Measurements from ENCODE around the gene FRRS1. TPM values are rescaled to one million over a fixed set of nuclear protein-coding genes. Genes with fewer than 3 reads are reported as not detected.

FRRS1 gene
- total and polyA plus RNA-seq, 12 donors: 0.88 to 8.2 (median 4.7) TPM

DNA sequence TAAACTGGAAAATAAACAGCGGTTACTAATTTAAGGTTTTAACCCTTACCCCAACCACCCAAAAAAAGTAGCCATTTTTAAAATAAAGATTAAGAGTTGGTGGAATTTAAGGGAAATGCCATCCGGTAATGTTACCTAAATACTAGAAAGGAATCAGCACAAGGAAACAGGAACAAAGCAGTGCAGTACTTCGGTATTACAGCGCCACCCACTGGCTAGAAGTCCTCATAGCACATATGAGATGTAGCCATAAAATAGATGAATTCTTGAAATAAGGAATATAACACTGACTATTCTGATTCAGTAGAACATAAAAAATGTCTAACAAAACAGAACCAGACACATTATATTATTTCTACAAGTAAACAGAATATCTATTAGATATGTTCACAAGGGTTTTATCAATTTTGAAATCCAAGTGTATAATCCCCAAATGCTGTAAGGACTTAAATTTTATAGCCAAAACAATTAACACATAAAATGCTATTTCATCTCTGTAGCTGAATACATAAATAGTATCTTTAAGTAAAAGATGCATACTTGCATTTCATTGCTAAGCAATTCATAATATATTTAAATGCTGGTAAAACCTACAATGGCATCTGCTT is 58.8 kb downstream of the FRRS1 start:
- intact Hi-C loops (cut with DNase I): loop anchor here in 9 of 10 donors (1.0 to 10.0 kb wide), 8 partner anchors 183 to 913 kb away; no protein-coding TSS in a partner anchor
- 10 to 19% methylated on average over 4 of the region's 4 CpGs for WGBS, 2 donors
- ATAC-seq (peak in 7 of 8 donors; percentile 63 to 85 (median 81)), DNase-seq (peak; percentile 21 to 66)
- TF ChIP-seq, protein P1, sequence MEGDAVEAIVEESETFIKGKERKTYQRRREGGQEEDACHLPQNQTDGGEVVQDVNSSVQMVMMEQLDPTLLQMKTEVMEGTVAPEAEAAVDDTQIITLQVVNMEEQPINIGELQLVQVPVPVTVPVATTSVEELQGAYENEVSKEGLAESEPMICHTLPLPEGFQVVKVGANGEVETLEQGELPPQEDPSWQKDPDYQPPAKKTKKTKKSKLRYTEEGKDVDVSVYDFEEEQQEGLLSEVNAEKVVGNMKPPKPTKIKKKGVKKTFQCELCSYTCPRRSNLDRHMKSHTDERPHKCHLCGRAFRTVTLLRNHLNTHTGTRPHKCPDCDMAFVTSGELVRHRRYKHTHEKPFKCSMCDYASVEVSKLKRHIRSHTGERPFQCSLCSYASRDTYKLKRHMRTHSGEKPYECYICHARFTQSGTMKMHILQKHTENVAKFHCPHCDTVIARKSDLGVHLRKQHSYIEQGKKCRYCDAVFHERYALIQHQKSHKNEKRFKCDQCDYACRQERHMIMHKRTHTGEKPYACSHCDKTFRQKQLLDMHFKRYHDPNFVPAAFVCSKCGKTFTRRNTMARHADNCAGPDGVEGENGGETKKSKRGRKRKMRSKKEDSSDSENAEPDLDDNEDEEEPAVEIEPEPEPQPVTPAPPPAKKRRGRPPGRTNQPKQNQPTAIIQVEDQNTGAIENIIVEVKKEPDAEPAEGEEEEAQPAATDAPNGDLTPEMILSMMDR (IDR thresholded peaks at IDR 0.05): peak; percentile 78 to 95 (median 91)
- Histone ChIP-seq H3K36me3 (peaks cover 0 to 49% (median 8%) of the 10 kb centered on the region in 9 donors), H3K9me3 (no peaks in the 10 kb centered on the region), H3K27me3 (no peaks in the 10 kb centered on the region), H3K4me1 (peaks cover 0 to 22% (median 3%) of the 10 kb centered on the region in 9 donors), H3K4me3 (no peak overlapping the region), H3K27ac (peak overlapping the region in 3 of 10 donors; percentile 11 to 47 (median 38))

DNA sequence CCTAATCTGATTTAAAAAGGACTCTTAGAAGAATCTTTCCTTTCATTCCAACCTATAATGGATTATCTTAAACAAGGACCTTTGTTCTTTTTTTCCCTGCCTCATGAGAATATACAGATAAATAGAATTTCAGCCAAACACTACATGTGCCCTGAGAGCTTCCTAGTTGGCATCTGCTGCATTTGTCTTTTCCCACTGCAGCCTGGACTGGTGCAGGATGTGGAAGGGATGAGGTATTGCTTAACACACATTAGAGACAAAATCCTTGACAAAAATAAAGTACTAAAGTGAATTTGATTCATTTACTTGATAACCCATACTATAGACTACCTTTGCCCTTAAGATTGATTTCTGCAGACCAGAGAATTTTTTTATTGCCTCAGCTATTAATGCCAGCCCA is 61.0 kb downstream of the FRRS1 start:
- Histone ChIP-seq H3K36me3 (peaks cover 0 to 27% (median 3%) of the 10 kb centered on the region in 9 donors), H3K4me3 (no peak overlapping the region), H3K27me3 (no peaks in the 10 kb centered on the region), H3K4me1 (peaks cover 0 to 22% (median 3%) of the 10 kb centered on the region in 9 donors), H3K27ac (peak overlapping the region in 1 of 10 donors; percentile 18), H3K9me3 (peaks cover 0 to 6% (median 0%) of the 10 kb centered on the region in 11 donors)
- intact Hi-C loops (cut with DNase I): loop anchor here in 9 of 10 donors (5.0 to 10.0 kb wide), 5 partner anchors 181 to 911 kb away; no protein-coding TSS in a partner anchor
- TF ChIP-seq, protein P1 (IDR thresholded peaks at IDR 0.05): no peak
- DNase-seq (no peak), ATAC-seq (no peak)

DNA sequence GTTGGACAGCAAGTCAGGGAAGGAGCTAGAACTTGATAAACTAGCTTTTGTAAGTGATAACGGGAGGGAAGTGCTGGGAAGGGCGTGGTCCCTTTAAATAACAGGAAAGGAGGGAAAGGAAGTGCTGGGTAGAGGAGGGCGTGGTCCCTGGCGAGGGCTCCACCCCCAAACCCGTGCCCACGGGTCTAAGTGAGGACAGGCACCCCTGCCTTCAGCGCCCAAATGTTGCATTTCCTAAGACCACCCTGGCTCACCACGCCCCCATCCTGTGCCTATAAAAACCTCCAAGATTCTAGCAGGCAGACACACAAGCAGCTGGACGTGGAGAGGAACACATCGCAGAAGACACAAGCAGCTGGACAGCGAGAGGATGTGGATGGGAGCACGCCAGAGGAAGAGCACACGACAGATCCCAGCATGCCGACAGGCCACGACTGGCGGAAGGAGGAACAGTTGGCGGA is 62.0 kb downstream of the FRRS1 start:
- DNase-seq: peak in 1 of 2 donors; percentile 18
- Histone ChIP-seq H3K9me3 (peaks cover 0 to 6% (median 0%) of the 10 kb centered on the region in 11 donors), H3K27ac (peak overlapping the region in 4 of 10 donors; percentile 18 to 46 (median 22)), H3K36me3 (peaks cover 0 to 17% (median 0%) of the 10 kb centered on the region in 9 donors), H3K4me3 (no peak overlapping the region), H3K27me3 (no peaks in the 10 kb centered on the region), H3K4me1 (peaks cover 0 to 22% (median 3%) of the 10 kb centered on the region in 9 donors)
- 69 to 77% methylated on average over 17 of the region's 17 CpGs for WGBS, 2 donors
- TF ChIP-seq, protein P1 (IDR thresholded peaks at IDR 0.05): no peak
- intact Hi-C loops (cut with DNase I): loop anchor here in 4 of 10 donors (10.0 kb wide), 3 partner anchors 180 to 910 kb away; no protein-coding TSS in a partner anchor
- ATAC-seq: peak in 6 of 8 donors; percentile 34 to 65 (median 40)

DNA sequence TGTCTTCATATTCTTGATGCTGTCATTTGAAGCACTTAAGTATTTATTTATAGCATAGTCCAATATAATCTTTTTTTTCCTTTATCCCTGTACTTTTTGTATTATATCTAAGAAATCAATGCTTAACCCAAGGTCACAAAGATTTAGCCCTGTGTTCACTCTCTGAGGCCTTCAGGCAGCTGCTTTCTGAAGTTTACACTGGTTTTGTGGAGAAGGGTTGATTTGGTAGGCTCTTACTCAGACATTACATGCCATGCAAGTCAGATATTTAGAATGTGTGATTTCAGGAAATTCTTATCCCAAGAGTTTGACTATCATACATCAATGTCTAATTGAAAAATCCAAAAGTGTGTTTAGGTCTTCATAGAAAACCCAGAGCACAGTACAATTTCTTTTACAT is 64.2 kb downstream of the FRRS1 start:
- intact Hi-C loops (cut with DNase I): loop anchor here in 4 of 10 donors (10.0 kb wide), 3 partner anchors 177 to 907 kb away; no protein-coding TSS in a partner anchor

More for the DNA sequence above, 64.2 kb downstream of the FRRS1 start:
- no peak for DNase-seq
- no peaks in the 10 kb centered on the region for H3K27me3 ChIP-seq
- peaks cover 0 to 20% (median 1%) of the 10 kb centered on the region in 9 donors for H3K4me1 ChIP-seq
- TF ChIP-seq, protein P1 (IDR thresholded peaks at IDR 0.05): no peak
- no peaks in the 10 kb centered on the region for H3K36me3 ChIP-seq
- ATAC-seq: no peak
- no peak overlapping the region for H3K27ac ChIP-seq
- peaks cover 0 to 6% (median 0%) of the 10 kb centered on the region in 11 donors for H3K9me3 ChIP-seq
- H3K4me3 ChIP-seq: no peak overlapping the region

Measured in heart right ventricle (tissue), 16 donors.